Natural killer cell treated with Interleukin-12 subunit alpha and Interleukin-12 subunit beta and Interleukin-15 and Interleukin-18, amount 100 ng/mL, for 72 hours (primary cell): ENCODE measurements around the gene NOD2. TPM values are rescaled to one million over a fixed set of nuclear protein-coding genes. Genes with fewer than 3 reads are reported as not detected.
A peak's percentile ranks its signal among the peaks of the same experiment; 100 is the strongest.

Source experiments
- ATAC-seq, 2 donors: fragments of 150-1000 bp; cut with Tn5 transposase in 1 of 2; sonication (Bioruptor Pico), chemical (Tn5 transposase) in 1 of 2; 2 replicates each; pipeline ENCODE4 v1.10.0; 2021
- DNase-seq: peaks from one replicate; pipeline ENCODE4 v3.0.0; 2022; ENCODE audit warnings: low spot score
- H3K27ac Mint-ChIP-seq, 2 donors: 1 replicate in 1 of 2; 2 replicates in 1 of 2; pipeline ENCODE4 v1.8.0; 2022; ENCODE audit warnings: mixed read lengths in 2 of 2, mild to moderate bottlenecking in 1 of 2, moderate library complexity in 1 of 2
- H3K27me3 Mint-ChIP-seq, 2 donors: 1 replicate in 1 of 2; 2 replicates in 1 of 2; pipeline ENCODE4 v1.8.0; 2022; ENCODE audit warnings: mixed read lengths in 2 of 2
- H3K36me3 Mint-ChIP-seq: one replicate; pipeline ENCODE4 v1.8.0; 2022; ENCODE audit warnings: mixed read lengths
- H3K4me1 Mint-ChIP-seq, 2 donors: 1 replicate in 1 of 2; 2 replicates in 1 of 2; pipeline ENCODE4 v1.8.0; 2022; ENCODE audit warnings: low read depth in 2 of 2, mixed read lengths in 2 of 2, mild to moderate bottlenecking in 1 of 2
- H3K4me3 Mint-ChIP-seq: one replicate; pipeline ENCODE4 v1.8.0; 2022; ENCODE audit warnings: mixed read lengths
- H3K9me3 Mint-ChIP-seq: 2 replicates; pipeline ENCODE4 v1.8.0; 2022; ENCODE audit warnings: mixed read lengths
- total RNA-seq, 2 donors: library from RNA; stranded (reverse); gene quantifications; one replicate each; pipeline ENCODE4 v1.2.3, GENCODE V29; 2022

Gene NOD2
- total RNA-seq, 2 donors from 2014 or later = 3.7 to 11.2 TPM

DNA sequence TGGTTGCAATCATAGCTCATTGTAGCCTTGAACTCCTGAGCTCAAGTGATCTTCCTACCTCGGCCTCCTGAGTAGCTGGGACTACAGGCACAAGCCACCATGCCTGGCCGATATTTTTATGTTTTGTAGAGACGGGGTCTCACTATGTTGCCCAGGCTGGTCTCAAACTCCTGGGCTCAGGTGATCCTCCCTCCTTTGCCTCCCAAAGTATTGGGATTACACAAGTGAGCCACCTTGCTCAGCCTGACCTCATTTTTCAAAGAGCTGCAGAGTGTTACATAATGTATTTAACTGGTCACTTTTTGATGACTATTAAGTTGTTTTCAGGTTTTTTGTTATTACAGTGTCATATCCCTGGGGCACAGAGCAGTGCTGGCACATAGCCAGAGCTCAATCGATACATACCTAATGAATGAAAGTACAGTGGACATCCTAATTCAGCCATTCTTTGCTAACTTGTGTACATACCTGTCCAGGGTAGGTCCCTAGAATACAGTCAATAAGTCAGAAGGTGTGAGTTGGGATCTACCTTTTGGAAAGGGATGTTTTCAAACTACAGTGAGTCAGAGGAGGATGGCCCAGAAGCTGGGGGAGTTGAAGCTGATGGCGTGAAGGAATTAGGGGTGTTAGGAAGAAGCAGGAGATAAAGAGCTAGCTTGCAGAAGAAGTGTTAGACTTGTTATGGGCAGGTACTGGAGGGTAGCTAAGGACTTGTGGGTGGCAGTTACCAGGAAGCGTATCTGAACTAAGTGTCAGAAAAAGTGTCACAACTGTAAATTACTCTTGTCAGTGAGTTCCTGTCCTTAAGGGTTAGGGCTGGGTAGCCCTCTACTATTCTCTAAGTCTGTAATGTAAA, 28.4 kb downstream of the NOD2 start:
- H3K4me1 Mint-ChIP-seq = peaks cover 37% of the 10 kb centered on the region in 2 donors
- H3K27me3 Mint-ChIP-seq = no peaks in the 10 kb centered on the region
- peak; percentile 88 to 91 for ATAC-seq
- peaks cover 11% of the 10 kb centered on the region for H3K9me3 Mint-ChIP-seq
- H3K4me3 Mint-ChIP-seq = peak overlapping the region; percentile 81
- no peak for DNase-seq
- H3K36me3 Mint-ChIP-seq = peaks cover 33% of the 10 kb centered on the region
- peak overlapping the region; percentile 93 to 95 for H3K27ac Mint-ChIP-seq

DNA sequence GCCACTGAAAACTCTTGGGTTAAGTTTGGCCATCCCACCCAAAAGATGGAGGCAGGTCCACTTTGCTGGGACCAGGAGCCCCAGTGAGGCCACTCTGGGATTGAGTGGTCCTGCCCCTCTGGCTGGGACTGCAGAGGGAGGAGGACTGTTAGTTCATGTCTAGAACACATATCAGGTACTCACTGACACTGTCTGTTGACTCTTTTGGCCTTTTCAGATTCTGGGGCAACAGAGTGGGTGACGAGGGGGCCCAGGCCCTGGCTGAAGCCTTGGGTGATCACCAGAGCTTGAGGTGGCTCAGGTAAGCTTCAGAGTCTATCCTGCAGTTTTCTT, 29.0 kb downstream of the NOD2 start:
- Mint-ChIP-seq H3K9me3 (peaks cover 11% of the 10 kb centered on the region), H3K4me1 (peaks cover 37% of the 10 kb centered on the region in 2 donors), H3K27ac (peak overlapping the region; percentile 93 to 95), H3K36me3 (peaks cover 33% of the 10 kb centered on the region), H3K27me3 (no peaks in the 10 kb centered on the region), H3K4me3 (peak overlapping the region; percentile 81)
- DNase-seq (no peak), ATAC-seq (peak; percentile 41 to 70)

DNA sequence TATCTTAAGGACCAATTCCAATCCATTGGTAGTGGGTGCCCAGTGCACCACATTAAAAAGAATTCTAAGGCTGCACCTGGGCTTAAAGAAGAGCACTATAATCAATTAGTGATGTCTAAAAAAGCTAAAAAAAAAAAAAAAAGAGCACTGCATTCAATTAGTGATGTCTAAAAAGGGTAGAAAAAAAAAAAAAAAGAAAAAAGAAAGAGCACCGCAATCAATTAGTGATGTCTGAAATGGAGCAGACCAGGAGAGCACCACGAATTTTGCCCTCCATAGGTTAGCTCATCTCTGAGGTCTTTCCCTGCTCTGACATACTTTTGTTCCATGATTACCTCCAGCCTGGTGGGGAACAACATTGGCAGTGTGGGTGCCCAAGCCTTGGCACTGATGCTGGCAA, 29.6 kb downstream of the NOD2 start:
- peaks cover 33% of the 10 kb centered on the region for H3K36me3 Mint-ChIP-seq
- peak overlapping the region; percentile 93 to 95 for H3K27ac Mint-ChIP-seq
- DNase-seq (no peak), ATAC-seq (no peak)
- H3K9me3 Mint-ChIP-seq = peaks cover 11% of the 10 kb centered on the region
- H3K4me1 Mint-ChIP-seq = peaks cover 36% of the 10 kb centered on the region in 2 donors
- H3K27me3 Mint-ChIP-seq = no peaks in the 10 kb centered on the region
- peak overlapping the region; percentile 81 for H3K4me3 Mint-ChIP-seq

DNA sequence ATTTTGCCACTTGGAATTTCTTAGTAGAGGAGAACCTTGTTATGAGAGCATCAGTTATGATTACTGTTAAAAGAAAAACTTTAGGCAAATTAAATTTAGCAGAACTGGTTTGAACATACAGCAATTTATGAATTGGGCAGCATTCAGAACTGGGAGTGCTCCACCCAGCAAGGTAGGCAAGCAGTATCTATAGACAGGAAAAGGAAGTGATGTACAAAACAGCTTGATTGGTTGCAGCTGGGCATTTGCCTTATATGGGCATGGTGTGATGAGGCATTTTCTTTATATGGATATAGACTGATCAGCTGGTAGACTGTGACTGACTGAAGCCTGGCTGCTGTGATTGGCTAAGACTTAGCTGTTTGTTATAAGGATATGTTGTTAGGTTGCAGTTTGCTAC, 30.9 kb downstream of the NOD2 start:
- peaks cover 11% of the 10 kb centered on the region for H3K9me3 Mint-ChIP-seq
- no peak for DNase-seq
- peaks cover 33% of the 10 kb centered on the region for H3K36me3 Mint-ChIP-seq
- peak overlapping the region; percentile 58 to 95 for H3K27ac Mint-ChIP-seq
- H3K27me3 Mint-ChIP-seq = no peaks in the 10 kb centered on the region
- ATAC-seq = peak in 1 of 2 donors; percentile 42
- H3K4me3 Mint-ChIP-seq = no peak overlapping the region
- peaks cover 28 to 33% of the 10 kb centered on the region in 2 donors for H3K4me1 Mint-ChIP-seq

DNA sequence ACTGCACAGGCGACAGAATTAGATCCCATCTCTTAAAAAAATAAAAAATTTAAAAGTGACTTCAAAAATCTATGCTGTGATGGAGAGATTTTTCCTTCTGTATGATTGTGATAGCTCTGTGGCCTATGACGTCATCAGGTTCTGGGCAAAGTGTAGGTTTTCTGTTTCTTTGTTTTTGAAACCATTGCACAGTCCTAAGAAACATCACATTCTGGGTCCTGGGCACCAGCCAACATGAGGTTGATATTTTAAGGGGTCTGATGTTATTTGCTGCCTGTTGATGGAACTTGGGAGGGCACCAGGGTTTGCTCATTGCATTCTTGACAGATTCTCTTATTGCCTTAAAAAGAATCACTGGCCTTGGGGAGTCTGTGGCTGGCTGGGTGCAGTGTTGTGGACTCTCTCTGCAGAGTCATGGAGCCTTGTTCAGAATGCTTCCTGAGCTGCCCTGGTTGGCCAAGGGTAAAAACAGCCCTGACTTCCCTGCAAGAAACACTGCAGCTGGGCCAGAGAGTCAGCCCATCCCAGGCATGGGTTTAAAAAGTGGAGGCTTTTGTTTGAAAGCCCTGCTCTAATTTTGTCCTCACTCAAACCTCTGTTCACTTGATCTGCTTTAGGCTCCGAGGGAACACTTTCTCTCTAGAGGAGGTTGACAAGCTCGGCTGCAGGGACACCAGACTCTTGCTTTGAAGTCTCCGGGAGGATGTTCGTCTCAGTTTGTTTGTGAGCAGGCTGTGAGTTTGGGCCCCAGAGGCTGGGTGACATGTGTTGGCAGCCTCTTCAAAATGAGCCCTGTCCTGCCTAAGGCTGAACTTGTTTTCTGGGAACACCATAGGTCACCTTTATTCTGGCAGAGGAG, 38.0 kb downstream of the NOD2 start:
- DNase-seq = no peak
- H3K27ac Mint-ChIP-seq = peak overlapping the region in 1 of 2 donors; percentile 39
- no peaks in the 10 kb centered on the region for H3K27me3 Mint-ChIP-seq
- peaks cover 6% of the 10 kb centered on the region for H3K36me3 Mint-ChIP-seq
- peaks cover 9 to 11% of the 10 kb centered on the region in 2 donors for H3K4me1 Mint-ChIP-seq
- H3K9me3 Mint-ChIP-seq = no peaks in the 10 kb centered on the region
- H3K4me3 Mint-ChIP-seq = no peak overlapping the region
- no peak for ATAC-seq

DNA sequence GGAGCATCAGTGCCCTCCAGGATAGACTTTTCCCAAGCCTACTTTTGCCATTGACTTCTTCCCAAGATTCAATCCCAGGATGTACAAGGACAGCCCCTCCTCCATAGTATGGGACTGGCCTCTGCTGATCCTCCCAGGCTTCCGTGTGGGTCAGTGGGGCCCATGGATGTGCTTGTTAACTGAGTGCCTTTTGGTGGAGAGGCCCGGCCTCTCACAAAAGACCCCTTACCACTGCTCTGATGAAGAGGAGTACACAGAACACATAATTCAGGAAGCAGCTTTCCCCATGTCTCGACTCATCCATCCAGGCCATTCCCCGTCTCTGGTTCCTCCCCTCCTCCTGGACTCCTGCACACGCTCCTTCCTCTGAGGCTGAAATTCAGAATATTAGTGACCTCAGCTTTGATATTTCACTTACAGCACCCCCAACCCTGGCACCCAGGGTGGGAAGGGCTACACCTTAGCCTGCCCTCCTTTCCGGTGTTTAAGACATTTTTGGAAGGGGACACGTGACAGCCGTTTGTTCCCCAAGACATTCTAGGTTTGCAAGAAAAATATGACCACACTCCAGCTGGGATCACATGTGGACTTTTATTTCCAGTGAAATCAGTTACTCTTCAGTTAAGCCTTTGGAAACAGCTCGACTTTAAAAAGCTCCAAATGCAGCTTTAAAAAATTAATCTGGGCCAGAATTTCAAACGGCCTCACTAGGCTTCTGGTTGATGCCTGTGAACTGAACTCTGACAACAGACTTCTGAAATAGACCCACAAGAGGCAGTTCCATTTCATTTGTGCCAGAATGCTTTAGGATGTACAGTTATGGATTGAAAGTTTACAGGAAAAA, 38.8 kb downstream of the NOD2 start:
- Mint-ChIP-seq H3K36me3 (peaks cover 6% of the 10 kb centered on the region), H3K27ac (peak overlapping the region in 1 of 2 donors; percentile 39), H3K4me3 (no peak overlapping the region), H3K4me1 (peaks cover 9 to 11% of the 10 kb centered on the region in 2 donors), H3K27me3 (no peaks in the 10 kb centered on the region), H3K9me3 (no peaks in the 10 kb centered on the region)
- DNase-seq (no peak), ATAC-seq (no peak)

DNA sequence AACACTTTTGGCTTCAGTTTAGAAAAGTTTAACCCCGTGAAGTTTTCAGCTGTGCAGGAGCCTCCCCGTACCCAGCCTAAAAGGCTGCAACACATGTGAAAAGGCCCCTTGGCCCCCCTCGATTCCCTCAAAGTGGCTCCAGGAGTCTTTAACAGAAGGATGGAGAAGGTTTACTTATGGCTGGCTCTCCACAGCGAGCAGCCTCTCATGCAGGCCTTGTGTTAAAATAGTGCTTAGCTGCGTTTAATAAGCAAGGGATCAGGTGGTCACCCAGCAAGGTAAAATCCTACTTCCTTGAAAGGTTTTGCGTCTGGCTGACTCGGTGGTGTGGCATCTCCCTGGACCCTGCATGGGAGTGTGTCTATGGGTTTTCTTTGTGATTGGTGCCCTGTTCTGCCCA, 40.1 kb downstream of the NOD2 start:
- DNase-seq (no peak), ATAC-seq (no peak)
- peaks cover 6% of the 10 kb centered on the region for H3K36me3 Mint-ChIP-seq
- H3K9me3 Mint-ChIP-seq = no peaks in the 10 kb centered on the region
- no peak overlapping the region for H3K4me3 Mint-ChIP-seq
- no peaks in the 10 kb centered on the region for H3K27me3 Mint-ChIP-seq
- H3K27ac Mint-ChIP-seq = no peak overlapping the region
- H3K4me1 Mint-ChIP-seq = peaks cover 9 to 11% of the 10 kb centered on the region in 2 donors

DNA sequence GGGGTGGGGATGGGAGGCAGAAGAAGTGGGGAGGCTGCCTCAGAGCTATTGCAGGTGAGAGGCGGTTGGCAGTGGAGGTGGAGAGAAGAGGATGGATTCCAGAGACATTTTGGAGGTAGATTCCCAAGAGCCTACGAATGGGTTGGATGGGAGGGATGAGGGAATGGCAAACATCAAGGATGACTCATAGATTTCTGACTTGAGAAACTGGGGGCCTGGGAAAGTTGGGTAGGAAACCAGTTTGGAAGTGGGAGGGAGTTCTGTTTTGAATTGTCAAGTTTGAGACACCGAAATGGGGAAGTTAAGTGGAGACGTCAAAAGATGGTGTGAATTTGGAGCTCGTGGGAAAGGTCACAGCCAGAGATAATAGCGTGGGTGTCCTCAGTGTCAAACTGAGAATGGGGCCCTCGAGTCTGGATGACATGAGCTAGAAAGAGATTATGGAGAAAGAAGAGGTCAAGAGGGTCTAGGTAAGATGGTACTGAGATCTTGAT, 42.3 kb downstream of the NOD2 start:
- ATAC-seq = no peak
- no peaks in the 10 kb centered on the region for H3K9me3 Mint-ChIP-seq
- peaks cover 15 to 22% of the 10 kb centered on the region in 2 donors for H3K4me1 Mint-ChIP-seq
- peaks cover 10% of the 10 kb centered on the region for H3K36me3 Mint-ChIP-seq
- no peak overlapping the region for H3K27ac Mint-ChIP-seq
- no peaks in the 10 kb centered on the region for H3K27me3 Mint-ChIP-seq
- no peak overlapping the region for H3K4me3 Mint-ChIP-seq
- no peak for DNase-seq

DNA sequence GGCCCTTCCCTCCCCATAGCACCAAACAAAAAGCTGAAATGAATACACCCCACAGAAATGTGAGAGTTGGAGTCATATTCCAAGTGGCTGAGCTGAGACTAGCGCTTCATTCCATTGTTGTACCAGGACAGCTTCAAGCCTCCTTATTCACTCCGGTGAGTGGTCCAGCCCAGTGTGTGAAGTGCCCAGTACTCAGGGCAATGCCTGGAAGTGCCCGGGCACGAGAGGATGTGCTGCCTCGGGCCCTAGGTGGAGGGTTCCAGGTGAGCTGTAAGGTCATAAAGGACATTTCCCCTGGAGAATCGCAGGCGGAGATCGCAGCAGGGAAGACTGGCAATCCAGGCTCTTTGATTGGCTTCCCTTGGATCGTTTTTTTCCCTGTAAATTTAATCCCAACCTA, 43.0 kb downstream of the NOD2 start:
- DNase-seq (no peak), ATAC-seq (no peak)
- Mint-ChIP-seq H3K27me3 (no peaks in the 10 kb centered on the region), H3K36me3 (peaks cover 10% of the 10 kb centered on the region), H3K27ac (no peak overlapping the region), H3K9me3 (no peaks in the 10 kb centered on the region), H3K4me3 (no peak overlapping the region), H3K4me1 (peaks cover 22 to 30% of the 10 kb centered on the region in 2 donors)

DNA sequence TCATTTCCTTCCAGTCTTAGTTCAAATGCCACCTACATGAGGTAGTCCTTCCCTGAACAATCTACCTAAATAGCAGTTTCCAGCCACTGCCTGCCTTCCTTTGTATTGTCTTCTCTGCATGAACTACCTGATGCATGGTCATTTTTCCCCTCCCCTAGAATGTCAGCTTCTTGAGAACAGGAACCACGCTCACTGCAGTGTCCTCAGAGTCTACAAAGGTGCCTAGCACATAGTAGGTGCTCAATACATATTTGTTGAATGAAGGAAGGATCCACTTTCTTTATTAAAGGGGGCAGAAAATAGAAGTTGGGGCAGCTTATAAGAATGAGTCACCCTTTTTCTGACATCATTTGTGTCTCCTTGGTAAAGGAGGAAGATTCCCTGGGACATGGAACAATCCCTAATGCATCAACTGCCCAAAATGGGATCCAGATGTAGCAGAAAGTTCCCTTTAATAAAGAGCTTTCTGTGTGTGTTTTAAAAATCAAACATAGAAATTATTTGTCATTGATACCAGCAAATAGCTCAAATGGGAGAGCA, 44.1 kb downstream of the NOD2 start:
- no peak for DNase-seq
- H3K4me1 Mint-ChIP-seq = peaks cover 26 to 31% of the 10 kb centered on the region in 2 donors
- H3K9me3 Mint-ChIP-seq = no peaks in the 10 kb centered on the region
- H3K27ac Mint-ChIP-seq = no peak overlapping the region
- no peak overlapping the region for H3K4me3 Mint-ChIP-seq
- ATAC-seq = no peak
- H3K27me3 Mint-ChIP-seq = no peaks in the 10 kb centered on the region
- peaks cover 10% of the 10 kb centered on the region for H3K36me3 Mint-ChIP-seq

DNA sequence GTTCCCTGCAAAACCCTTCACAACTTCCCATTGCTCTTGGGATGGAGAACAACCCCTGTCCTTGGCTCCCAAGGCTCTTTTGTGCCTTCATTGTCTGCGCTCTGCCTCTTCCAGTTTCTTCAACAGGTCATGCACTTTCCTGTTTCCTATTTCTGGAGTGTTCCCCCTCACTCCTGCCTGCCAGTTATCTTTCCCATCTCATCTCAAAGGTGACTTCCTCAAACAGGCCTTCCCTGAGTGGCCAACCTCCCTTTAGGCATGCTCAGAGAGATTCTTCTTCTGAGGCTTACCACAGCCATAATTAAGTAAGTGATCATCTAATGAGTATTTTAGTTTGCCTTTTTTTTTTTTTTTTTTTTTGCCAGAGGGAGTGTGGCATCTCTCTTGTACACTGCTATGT, 45.6 kb downstream of the NOD2 start:
- DNase-seq = no peak
- Mint-ChIP-seq H3K27ac (peak overlapping the region in 1 of 2 donors; percentile 93), H3K4me1 (peaks cover 36 to 43% of the 10 kb centered on the region in 2 donors), H3K36me3 (peaks cover 14% of the 10 kb centered on the region), H3K27me3 (no peaks in the 10 kb centered on the region), H3K9me3 (no peaks in the 10 kb centered on the region), H3K4me3 (no peak overlapping the region)
- no peak for ATAC-seq

DNA sequence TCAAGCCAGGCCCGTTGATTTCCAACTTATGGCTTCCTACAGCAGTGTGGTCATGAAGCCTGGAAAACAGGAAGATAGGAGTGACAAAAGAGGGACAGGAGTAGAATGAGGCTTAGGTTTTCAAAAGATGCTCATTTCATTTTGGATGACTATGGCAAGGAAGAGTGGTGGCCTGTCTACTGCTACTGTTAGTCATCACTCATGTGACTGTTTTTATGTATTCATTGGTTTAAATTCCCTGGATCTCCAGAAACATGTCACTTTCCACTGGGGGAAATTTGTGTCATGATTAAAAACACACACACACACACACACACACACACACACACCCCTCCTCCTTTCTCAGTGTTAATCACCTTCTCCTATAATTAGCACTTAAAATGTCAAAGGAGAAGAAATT, 47.3 kb downstream of the NOD2 start:
- H3K4me1 Mint-ChIP-seq = peaks cover 46 to 53% of the 10 kb centered on the region in 2 donors
- H3K4me3 Mint-ChIP-seq = peak overlapping the region; percentile 93
- H3K27ac Mint-ChIP-seq = peak overlapping the region; percentile 93 to 95
- no peak for DNase-seq
- peaks cover 23% of the 10 kb centered on the region for H3K36me3 Mint-ChIP-seq
- no peaks in the 10 kb centered on the region for H3K27me3 Mint-ChIP-seq
- no peaks in the 10 kb centered on the region for H3K9me3 Mint-ChIP-seq
- no peak for ATAC-seq

DNA sequence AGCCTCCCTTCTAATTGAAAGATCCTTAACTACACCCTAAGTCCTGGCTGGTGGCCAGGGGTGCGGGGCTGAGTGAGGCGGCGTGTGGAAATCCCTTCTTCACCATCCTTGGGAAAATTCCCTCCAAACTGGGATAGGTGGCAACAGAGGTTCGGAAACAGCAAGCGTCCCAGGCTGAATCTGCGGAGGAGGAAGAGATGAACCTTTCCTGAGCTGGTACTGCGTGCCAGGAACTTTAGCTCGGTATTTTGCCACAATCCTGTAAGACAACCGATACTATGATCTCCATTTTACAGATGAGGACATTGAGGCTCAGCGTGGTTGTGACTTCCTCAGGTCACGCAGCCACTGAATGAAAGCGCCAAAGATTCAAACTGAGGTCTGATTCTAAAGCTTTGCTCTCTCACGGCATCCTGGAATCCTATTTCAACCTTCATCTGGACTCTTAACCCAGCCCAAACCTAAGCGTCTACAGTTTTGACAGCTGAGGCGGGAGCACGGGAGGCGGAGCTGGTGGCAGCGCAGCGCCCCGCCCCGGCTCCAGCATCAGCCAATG, 47.9 kb downstream of the NOD2 start:
- peak overlapping the region; percentile 93 for H3K4me3 Mint-ChIP-seq
- peaks cover 46 to 51% of the 10 kb centered on the region in 2 donors for H3K4me1 Mint-ChIP-seq
- peak overlapping the region; percentile 93 to 95 for H3K27ac Mint-ChIP-seq
- H3K9me3 Mint-ChIP-seq = no peaks in the 10 kb centered on the region
- DNase-seq (no peak), ATAC-seq (no peak)
- no peaks in the 10 kb centered on the region for H3K27me3 Mint-ChIP-seq
- H3K36me3 Mint-ChIP-seq = peaks cover 19% of the 10 kb centered on the region
